Measurements from ENCODE around the gene ZNF157.
"Not testable (repeated sequence)": the region's sequence is repeated elsewhere in the genome, so short reads cannot be mapped to it uniquely, and the experiment has no call there.

Gene ZNF157

DNA sequence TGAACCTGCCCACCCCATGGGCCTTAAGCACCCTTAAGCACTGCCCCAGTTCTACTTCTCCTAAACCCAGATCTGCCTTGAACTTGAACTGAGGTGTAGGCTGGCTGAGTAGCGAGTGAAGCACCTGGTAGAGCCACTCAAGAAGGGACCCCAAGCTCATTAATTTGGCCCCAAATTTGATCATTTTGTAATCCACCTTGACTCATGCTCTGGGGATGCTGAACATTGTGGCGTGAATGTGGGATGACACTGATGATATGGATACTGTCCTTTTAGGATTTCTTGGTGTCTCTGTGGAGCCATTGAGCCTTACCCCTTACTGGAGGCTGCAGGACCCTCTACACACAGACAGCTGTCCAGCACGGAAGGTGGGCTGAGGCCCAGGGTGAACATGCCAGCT is at the start of gene ZNF157:
ZNF157 (plus strand) TSS at position 301 of the 400 bp plus-strand sequence; CDS start at position 392, 91 bp downstream.
- no peak for DNase-seq (ENCODE audit: low read depth)

DNA sequence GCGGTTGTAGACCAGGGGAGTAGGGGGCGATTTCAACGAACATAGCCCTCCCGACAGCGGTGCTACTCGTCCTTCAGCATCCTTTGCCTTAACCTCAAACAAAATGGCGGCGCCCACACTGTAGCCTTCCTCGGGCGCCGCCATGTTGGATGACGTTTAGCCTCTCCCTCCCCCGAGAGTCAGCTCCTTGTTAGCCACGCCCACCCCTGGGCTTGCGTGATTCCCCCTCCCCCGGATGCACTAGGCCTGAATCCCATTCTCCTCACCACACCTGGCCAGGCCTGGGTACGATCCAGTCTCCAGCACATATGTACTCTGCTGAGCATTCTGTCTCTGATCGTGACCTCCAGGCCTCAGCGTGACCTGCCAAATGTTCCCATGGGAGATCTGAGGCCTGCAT is 49.0 kb upstream of the ZNF157 start:
- DNase-seq (ENCODE audit: low read depth), result no peak

DNA sequence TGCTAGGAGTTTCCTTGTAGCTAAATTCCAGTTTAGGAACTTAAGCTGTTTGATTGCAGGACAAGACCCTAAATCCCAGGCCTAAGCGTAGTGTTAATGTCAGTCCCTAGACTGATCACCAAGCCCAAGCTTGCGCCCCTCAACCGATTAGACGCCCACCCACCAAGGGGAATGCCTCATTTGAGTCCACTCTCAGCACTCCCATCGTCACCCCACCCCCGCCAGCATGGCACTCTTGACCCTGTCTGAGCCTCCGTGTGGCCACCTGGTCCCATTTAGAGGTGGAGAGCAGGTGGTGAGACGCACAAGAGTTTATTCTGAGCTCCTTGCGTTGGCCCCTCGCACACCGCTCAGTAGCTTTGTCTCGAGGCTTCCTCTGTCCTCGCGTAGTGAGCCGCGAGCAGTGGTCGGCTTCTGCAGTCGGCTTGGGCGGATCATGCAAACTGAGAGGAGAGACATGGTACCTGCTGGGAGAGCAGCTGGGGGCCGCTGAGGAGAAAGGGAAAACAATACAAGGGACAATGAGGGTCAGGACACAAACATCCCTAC is 48.5 kb upstream of the ZNF157 start:
- no peak for DNase-seq (ENCODE audit: low read depth)

DNA sequence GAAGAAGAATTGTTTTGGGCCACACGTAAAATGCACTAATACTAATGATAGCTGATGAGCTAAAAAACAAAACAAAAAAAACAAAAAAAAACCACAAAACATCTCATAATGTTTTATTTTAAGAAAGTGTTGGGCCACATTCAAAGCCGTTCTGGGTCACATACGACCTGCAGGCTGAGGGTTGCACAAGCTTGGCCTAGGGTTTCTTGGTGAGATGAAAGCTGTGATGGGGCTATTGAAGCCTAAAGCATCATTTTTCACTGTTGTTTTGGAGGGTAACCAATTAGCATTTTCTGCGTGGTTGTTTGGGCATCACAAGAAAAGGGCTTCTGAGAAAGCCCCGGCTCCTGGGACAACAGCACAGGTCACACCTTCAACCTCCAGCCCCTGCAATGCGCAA is 42.5 kb upstream of the ZNF157 start:
- DNase-seq (ENCODE audit: low read depth), result no peak

DNA sequence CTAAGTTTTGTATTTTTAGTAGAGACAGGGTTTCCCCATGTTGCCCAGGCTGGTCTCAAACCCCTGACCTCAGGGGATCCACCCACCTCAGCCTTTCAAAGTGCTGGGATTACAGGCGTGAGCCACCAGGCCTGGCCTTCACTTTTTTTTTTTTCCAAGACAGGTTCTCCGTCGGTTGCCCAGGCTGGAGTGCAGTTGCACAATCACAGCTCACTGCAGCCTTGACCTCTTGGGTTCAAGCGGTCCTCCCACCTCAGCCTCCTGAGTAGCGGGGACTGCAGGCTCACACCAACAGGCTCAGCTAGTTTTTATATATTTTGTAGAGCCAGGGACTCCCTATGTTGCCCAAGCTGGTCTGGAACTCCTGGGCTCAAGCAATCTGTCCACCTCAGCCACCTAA is 37.6 kb upstream of the ZNF157 start:
- DNase-seq (ENCODE audit: low read depth), result not testable (repeated sequence)

DNA sequence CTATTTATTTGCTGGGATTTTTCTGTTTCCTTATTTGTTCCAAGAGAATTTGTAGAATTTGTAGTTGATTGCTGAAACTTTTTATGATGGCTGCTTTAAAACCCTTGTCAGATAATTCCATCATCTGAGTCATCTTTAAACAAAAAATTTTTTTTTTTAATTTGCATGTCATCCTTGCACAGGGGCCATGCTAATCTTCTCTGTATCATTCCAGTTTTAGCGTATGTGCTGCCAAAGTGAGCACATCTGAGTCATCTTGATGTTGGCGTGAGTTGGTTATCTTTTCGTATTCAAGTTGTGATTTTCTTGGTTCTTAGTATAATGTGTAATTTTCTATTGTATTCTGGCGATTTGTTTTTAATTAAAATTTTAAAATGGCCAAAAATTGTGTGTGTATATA is 18.7 kb upstream of the ZNF157 start:
- no peak for DNase-seq (ENCODE audit: low read depth)

DNA sequence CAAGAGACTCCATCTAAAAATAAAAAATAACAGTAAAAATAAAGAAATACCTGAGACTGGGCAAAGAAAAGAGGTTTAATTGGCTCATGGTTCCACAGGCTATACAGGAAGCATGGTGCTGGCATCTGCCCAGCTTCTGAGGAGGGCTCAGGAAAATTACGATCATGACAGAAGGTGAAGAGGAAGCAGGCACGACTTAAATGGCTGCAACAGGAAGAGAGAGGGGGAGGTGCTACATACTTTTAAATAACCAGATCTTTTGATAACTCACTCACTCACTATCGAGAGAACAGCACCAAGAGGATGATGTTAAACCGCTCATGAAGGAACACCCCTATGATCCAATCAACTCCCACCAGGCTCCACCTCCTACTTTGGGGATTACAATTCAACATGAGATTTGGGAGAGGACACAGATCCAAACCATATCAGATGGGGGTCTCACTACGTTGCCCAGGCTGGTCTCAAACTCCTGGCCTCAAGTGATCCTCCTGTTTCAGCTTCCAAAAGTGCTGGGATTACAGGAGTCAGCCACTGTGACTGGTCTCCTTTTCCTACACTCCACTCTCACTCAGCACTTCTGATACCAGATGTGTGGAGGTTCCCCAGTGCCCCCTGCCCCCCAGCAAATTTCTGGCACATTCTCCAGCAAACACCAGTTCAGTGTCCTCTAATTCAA is 11.9 kb upstream of the ZNF157 start:
- no peak for DNase-seq (ENCODE audit: low read depth)

DNA sequence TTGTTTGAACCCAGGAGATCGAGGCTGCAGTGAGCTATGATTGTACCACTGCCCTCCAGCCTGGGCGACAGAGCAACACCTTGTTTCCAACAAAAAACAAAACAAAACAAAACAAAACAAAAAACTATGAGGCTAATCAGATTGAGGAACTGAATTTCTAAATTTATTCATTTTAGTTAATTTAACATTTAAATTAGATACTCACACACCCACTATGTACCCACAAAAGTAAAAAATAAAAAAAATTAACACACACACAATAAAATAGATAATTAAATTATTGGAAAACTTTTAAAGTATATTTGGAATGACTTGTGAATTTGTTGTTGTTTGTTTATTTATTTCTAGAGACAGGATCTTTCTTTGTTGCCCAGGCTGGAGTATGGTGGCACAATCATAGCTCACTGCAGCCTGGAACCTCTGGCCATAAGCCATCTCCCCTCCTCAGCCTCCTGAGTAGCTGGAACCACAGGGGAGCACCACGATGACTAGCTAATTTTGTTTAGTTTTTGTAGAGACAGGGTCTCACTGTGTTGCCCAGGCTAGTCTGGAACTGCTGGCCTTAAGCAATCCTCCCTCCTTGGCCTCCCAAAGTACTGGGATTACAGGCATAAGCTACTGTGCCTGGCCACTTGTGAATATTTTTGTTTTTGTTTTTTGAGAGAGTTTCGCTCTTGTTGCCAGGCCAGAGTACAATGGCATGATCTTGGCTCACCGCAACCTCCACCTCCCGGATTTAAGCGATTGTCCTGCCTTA is 9.8 kb upstream of the ZNF157 start:
- DNase-seq (ENCODE audit: low read depth), result no peak

DNA sequence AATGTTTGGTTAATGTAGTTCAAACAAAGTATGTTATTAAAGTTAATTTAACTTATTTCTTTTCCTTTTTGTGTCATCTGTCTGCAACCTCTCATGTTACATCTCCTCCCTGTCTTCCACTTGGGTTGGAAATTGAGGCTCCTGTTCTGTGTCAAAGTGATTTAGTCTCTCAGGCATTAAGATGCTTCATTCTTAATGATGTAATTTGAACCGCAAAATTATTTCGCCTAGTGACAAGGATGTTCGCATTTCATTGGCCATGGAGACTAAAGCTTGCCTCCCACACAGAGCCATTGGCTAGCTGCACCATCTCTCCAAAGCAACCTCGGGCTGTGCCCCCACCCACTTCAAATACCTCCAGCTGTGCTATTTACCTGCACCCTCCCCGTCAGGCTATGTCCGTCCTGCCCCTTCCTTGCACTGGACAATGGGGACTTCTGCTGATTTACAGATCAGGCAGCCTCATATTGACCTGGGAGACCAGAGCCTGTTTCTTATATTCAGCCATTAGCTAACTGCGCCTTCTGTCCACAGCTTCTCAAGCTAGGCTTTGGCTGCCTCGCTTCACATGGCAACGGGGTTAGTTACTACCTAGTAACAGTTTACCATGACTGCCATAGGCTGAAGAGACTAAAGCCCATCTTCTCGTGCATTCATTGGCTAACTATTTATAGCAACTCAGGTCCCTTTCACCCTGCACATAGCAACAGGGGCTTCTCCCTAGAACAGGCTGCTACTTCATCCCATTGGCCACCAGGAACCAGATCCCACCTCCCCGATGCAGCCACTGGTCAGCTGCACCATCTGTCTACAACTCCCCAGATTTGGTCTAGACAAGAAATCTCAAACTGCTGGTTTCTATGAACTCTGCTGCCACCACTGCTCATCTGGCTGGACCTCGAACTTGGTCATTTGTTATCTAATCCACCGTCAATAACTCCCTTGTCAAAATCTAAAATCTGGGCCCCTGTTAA is 8.6 kb upstream of the ZNF157 start:
- peak; percentile 20 for DNase-seq (ENCODE audit: low read depth)

DNA sequence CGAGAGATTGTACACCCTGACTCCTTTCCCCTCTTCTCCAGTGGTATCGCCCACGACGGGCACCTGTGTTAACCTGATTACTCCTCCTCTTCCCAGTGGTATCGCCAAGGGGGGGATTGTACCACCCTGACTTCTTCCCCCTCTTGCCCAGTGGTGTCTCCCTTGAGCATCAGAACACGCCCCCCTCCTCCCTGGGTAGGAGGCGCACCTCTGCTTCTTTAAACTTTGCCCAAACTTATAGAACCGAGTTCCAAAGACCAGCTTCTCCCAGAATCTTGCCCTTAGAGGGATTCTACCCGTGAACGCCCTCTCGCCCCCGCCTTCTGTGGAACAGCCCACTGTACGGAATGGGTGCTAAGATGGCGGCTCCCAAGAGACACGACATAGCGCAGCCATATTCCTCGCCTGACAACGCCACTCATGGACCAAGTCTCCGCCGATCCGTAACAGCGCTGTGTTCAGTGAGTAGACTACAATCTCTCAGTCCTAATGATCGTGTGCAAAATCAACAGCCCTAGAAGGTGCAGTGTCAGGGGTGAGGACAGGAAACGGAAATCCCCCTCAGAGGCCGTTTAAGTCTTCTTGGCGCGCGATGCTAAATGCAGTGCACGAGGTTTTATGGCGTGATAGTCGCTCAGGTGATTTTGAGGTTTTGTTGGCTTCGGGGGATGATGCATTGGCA is 4.2 kb upstream of the ZNF157 start:
- peak; percentile 45 for DNase-seq (ENCODE audit: low read depth)

DNA sequence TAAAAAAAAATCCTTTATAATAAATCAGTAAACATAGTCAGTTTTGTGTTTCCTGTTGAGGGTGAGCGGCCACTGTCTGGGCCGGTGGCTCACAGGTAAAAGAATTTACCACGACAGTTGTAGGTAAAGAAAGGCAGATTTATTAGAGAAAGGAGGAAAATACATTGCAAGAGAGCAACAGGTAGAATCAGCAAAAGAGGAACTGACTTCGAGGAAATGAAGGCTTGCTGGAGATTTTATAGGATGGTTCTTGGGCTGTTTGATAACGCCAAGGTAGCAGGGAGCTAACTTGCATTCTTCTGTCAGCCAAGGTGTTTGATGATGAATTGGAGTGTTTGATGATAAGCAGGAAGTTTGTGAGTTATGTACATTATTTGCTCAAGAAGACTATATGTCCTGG is 2.8 kb downstream of the ZNF157 start:
- no peak for DNase-seq (ENCODE audit: low read depth)

DNA sequence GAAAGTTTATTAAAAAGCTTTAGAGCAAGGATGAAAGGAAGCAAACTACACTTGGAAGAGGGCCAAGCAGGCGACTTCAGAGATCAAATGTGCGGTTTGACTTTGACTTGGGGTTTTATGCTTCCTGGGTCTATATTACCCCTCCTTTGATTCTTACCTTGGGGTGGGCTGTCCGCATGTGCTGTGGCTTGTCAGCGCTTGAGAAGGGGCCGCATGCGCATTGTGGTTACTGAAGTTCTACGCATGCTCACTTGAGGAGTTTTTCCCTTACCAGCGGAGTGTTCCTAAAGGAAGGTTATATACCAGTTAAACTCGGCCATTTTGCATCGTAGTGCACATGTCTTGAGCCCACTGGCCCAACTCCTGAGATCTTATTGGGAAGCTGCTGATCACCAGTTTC is 9.9 kb downstream of the ZNF157 start:
- DNase-seq (ENCODE audit: low read depth), result peak; percentile 50

DNA sequence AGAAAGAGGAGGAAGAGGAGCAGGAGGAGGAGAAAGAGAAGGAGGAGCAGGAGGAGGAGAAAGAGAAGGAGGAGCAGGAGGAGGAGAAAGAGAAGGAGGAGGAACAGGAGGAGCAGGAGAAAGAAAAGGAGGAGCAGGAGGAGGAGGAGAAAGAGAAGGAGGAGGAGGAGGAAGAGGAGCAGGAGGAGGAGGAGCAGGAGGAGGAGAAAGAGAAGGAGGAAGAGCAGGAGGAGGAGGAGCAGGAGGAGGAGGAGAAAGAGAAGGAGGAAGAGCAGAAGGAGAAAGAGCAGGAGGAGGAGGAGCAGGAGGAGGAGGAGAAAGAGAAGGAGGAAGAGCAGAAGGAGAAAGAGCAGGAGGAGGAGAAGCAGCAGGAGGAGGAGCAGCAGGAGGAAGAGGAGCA is 10.5 kb downstream of the ZNF157 start:
- not testable (repeated sequence) for DNase-seq (ENCODE audit: low read depth)

DNA sequence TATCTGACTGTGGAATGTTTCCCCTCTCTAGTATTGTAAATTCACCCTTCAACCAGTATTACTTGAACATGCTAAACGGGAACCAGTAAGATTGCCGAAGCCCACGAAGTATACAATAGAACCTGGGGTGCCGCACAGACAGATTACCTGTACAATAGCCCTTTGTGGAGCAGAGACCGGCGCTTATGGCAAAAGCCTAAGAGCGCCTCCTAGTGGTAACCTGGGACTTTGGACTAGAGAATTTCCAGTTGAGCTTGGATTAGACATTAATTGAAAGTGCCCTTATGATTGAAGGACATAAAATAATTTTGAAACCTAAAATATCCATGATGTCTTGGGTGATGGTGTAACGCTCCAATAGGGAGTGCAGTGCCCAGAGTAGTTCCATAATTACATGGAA is 14.1 kb downstream of the ZNF157 start:
- peak; percentile 60 for DNase-seq (ENCODE audit: low read depth)

DNA sequence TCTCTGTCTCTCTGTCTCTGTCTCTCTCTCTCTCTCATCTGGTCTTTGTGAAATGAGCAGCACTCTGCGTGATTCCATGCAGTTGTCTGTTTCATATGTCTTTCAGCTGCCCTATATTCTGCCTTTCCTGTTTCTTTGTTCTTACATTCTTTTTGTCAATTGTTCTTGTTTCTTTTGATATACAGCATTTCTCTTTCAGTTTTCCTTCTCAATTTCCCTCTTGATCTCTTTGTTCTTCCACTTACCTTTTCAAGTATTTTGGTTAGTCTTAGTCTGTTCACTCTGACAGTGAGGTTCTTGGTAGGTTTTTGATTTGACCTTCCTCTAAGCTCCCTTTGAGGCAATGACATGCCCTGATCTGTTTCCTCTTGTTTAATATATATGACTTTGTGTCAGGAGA is 20.4 kb downstream of the ZNF157 start:
- no peak for DNase-seq (ENCODE audit: low read depth)

DNA sequence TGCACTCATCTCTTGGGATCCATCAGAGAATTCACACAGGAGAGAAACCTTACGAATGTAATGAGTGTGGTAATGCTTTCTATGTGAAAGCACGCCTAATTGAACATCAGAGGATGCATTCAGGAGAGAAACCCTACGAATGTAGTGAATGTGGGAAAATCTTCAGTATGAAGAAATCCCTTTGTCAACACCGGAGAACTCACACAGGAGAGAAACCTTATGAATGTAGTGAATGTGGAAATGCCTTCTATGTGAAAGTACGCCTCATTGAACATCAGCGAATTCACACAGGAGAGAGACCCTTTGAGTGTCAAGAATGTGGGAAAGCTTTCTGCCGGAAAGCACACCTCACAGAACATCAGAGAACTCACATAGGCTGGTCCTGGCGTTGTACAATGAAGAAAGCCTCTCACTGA is 42.8 kb downstream of the ZNF157 start:
- no peak for DNase-seq (ENCODE audit: low read depth)

DNA sequence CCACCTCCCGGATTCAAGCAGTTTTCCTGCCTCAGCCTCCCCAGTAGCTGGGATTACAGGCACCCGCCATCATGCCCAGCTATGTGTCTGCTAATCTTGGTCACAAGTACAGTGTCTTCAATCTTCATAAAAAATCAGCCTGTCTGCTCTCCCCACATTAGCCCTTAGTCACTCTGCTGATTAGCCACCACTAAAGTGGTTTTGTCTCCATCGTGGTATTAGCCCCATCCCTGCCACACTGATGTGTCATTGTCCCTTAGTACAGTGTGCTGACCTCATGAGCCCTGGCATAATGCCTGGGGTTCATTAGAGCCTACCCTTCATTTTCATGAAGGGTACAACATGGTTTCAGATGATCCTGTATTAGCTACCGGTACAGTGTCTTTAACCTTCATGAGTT is 49.9 kb downstream of the ZNF157 start:
- DNase-seq (ENCODE audit: low read depth), result no peak

DNA sequence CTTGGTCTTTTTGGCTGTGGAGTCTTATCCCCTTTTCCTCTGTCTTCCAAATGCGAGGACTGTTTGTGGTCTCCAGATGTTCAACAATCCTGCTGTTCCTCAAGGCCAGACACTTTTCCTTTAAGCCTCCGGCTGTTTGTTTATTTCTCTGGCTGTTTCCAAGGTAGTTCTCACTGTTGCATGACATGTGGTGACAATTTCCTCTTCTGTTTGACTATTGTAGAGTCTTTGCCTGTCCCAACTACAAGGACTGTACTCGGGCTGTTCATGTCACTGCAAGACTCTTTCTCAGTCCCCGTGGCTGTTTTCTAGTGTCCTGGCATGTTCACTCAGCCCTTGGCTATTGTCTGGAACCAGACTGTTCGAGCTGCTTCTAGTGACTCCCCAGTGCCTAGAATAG is 50.6 kb downstream of the ZNF157 start:
- no peak for DNase-seq (ENCODE audit: low read depth)

DNA sequence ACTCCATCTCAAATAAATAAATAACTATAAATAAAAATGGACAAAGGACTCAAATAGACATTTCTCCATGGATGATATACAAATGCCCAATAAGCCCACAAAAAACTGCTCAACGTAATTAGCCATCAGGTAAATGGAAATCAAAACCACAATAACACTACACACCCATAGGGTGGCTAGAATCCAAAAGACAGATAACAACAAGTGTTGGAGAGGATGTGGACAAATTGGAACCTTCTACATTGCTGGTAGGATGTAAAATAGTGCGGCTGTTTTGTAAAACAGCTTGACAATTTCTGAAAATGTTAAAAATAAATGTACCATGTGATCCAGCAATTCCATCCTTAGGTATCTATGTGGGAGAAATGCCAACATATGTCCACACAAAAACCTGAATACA is 52.1 kb downstream of the ZNF157 start:
- no peak for DNase-seq (ENCODE audit: low read depth)

DNA sequence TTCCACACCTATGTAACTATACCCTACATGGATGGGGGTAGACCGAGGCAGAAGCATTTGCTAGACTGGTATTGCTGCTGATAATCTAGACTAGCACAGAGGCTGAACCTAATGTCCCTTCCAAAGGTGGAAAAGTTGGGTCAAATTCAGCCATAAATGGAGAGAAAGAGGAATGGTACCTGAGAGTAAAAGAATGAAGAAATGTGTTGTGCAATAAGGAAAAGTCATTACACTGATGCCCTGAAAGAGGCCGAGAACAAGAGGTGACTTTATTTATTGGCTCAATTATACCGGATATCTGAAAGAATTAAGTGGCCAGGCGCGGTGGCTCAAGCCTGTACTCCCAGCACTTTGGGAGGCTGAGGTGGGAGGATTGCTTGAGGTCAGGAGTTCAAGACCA is 60.5 kb downstream of the ZNF157 start:
- DNase-seq (ENCODE audit: low read depth), result no peak

DNA sequence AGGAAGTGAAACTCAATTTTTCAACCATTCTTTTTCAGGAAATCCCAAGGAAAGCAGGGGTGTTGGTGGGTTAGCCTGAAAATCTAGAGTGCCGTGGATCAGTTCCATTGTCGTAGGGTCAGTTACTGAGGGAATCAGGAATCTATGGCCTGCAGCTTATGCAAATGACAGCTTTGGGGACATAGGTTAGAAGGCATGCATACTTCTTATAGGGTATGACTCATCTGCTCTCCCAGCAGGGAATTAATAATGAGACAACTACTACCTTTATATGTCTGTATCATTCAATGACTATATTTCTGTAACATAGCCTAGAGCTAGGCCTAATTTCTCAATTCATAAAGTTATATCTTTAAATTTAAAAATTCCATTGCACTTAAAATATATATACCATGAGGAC is 76.1 kb downstream of the ZNF157 start:
- no peak for DNase-seq (ENCODE audit: low read depth)

DNA sequence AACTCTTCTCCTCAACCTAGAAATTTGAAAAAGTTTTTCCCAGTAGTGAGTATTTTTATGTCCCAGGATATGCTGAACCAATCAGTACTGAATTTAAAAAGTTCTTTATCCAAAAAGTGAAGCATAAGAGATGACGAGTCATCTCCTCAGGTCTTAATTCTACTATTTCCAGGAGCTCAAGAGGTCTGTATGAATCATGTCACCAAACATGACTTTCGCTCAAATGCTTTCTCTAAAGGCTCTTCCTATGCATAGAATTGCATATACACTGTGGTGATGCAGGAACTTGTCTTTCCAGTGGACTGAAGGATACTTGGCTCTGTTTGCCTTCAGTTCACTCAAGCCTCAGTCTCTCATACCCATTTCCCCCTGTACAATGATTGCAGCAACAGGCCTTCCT is 76.6 kb downstream of the ZNF157 start:
- no peak for DNase-seq (ENCODE audit: low read depth)

Data from activated gamma-delta T cell treated with anti-CD3 and anti-CD28 coated beads, Interleukin-2, amount 50 U/mL, for 16 hours (primary cell).